ENCODE results near the gene SLX9.

DNA sequence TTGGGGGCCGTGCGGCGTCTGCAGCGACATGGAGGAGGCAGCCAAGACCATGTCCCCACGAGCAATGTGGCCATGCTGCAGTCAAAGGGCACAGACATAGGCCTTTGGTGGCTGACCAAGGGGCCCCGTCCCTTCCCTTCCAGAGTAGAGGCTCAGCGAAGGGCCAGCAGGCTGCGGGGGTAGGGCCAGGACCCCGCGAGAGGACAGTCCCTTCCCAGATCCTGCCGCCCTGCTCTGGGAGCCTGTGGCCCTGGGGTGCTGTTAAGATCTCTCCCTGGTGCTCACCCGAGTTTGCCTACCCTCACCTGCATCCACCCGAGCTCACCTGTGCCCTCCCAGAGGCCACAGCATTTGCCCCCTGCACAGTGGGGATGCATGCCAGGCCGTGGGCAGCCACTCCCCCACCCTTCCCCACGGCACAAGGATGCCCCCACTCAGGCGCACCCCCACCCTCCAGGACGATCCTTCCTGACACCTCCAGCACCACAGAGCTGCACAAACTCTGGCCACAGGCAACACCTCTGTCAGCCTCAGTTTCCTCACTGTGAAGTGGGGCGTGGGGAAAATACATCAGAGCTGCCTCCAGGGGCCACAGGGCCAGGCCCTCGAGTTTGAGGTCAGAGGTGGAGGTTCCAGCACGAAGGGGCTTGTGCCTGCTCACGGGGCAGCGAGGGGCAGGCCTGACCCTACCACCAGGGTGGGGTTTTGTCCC is 34.7 kb upstream of the SLX9 start:
- TF ChIP-seq, protein P1, sequence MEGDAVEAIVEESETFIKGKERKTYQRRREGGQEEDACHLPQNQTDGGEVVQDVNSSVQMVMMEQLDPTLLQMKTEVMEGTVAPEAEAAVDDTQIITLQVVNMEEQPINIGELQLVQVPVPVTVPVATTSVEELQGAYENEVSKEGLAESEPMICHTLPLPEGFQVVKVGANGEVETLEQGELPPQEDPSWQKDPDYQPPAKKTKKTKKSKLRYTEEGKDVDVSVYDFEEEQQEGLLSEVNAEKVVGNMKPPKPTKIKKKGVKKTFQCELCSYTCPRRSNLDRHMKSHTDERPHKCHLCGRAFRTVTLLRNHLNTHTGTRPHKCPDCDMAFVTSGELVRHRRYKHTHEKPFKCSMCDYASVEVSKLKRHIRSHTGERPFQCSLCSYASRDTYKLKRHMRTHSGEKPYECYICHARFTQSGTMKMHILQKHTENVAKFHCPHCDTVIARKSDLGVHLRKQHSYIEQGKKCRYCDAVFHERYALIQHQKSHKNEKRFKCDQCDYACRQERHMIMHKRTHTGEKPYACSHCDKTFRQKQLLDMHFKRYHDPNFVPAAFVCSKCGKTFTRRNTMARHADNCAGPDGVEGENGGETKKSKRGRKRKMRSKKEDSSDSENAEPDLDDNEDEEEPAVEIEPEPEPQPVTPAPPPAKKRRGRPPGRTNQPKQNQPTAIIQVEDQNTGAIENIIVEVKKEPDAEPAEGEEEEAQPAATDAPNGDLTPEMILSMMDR (conservative IDR thresholded peaks at IDR 0.05) = no peak
- no peak for TF ChIP-seq ZFX (IDR thresholded peaks at IDR 0.05)

All from C4-2B (cell line).